DMS153 treated with DMSO at 0.1 percent for 48 hours (cell line): ENCODE data around the gene ZBTB5.
"Not testable (repeated sequence)": the region's sequence is repeated elsewhere in the genome, so short reads cannot be mapped to it uniquely, and the experiment has no call there.

Source experiments
- DNase-seq: peaks from one replicate; lab custom pipeline; 2025; ENCODE audit not compliant: unreplicated experiment; lab: John Stamatoyannopoulos, UW

Gene ZBTB5

DNA sequence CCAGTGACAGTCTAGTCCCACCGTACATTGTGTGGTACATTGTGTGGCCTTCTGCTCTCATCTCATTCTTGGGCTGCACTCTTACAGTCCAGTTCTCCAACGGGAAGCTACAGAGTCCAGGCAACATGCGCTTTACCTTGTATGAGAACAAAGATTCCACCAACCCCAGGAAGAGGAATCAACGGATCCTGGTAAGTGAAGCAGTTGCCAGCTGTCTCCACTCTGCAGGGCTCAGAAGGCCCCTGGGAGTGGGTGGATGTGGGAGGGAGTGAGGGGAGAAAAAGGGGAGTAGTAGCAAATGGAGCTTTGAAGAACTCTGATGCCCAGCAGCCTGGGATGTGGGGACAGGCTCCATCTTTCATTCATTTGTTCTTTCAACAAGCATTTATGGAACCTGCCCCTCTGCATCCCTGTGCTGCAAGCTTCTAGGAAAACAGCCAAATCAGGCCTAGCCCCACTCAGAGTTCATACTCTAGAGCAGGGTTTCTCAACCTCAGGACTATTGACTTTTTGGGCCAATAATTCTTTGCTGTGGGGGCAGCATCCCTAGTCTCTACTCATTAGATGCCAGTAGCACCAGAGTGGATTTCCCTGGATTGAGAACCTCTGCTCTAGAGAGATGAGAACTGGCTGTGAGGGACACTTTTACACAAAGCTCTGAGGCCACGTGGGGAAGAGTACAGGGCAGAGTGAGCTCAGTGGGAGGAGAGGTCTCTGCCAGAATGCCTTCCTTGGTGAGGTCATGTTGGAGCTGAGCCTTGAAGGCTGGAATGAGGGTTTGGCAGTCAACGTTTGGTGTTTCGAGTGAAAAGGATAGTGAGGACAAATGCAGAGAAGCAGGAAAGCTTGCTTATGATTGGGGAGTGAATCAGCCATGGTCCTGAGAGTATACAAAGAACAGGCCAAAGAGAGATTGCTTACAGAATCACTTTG lies 21.6 kb upstream of the ZBTB5 start:
- no peak for DNase-seq

DNA sequence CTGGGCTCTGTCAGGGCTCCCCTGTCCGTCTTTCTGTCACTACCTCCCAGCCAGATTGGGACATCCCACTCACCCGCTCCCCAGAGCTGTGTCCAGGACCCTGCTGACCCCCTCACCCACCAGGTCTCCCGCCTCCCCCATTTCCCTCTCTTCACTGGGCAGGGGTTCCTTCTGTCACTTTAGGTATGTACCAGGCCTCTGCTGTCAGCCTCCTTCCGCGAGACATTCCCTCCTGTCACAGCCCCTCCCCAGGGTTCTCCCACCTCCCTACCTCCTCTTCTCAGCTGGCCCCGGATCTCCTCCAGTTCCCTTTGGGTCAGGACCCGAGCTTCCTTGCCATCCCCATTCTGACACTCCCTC lies 21.0 kb upstream of the ZBTB5 start:
- DNase-seq, result no peak

GRCh38 chr9:37485389-37486255 lies 20.4 kb upstream of the ZBTB5 start, which contains the start of gene POLR1E:
POLR1E (plus strand) TSS chr9:37485948; CDS start chr9:37486048, 100 bp downstream.
- DNase-seq, result peak; percentile 89

- no peak for DNase-seq
Observed at GRCh38 chr9:37480759-37481158, 15.5 kb upstream of the ZBTB5 start.

GRCh38 chr9:37477987-37478619 lies 12.9 kb upstream of the ZBTB5 start:
- DNase-seq, result not testable (repeated sequence)

DNA sequence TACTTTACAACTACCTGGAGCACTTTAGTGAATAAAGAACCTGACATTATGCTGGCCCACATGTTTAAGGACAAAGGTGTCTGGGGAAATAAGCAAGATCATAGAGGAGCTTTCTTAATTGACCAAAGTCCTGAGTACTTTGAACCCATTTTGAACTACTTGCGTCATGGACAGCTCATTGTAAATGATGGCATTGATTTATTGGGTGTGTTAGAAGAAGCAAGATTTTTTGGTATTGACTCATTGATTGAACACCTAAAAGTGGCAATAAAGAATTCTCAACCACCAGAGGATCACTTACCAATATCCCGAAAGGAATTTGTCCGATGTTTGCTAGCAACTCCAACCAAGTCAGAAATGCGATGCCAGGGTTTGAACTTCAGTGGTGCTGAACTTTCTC lies 12.2 kb upstream of the ZBTB5 start:
- not testable (repeated sequence) for DNase-seq

- no peak for DNase-seq
Observed at GRCh38 chr9:37476930-37477329, 11.7 kb upstream of the ZBTB5 start.

DNA sequence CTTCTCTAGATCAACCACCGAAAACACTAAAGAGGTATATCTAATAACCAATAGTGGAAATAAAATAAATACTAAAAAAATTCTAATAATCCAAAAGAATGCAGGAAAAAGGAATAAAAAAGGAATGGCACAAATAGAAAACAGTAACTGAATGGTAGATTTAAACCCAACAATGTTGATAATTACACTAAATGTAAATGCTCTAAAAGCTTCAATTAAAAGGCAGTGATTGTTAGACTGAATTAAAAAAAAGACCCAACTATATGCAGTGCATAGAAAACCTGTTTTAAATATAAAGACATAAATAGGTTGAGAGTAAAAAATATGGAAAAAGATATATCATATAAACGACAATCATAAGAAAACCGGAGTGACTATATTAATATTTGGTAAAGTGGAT lies 9.2 kb upstream of the ZBTB5 start:
- DNase-seq, result no peak

DNA sequence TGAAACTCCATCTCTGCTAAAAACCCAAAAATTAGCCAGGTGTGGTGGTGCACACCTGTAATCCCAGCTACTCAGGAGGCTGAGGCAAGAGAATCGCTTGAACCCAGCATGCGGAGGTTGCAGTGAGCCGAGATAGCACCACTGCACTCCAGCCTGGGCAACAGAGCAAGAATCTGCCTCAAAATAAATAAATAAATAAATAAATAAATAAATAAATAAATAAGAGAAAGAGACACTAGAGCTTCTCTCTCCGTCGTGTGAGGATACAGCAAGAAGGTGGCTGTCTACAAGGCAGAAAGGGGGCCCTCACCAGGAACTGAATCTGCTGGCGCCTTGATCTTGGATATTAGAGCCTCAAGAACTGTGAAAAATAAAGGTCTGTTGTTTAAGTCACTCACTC lies 8.7 kb upstream of the ZBTB5 start:
- DNase-seq, result not testable (repeated sequence)

- DNase-seq, result no peak
Observed at GRCh38 chr9:37471942-37472684, 6.9 kb upstream of the ZBTB5 start.

- DNase-seq, result no peak
Observed at GRCh38 chr9:37468620-37469019, 3.4 kb upstream of the ZBTB5 start.

DNA sequence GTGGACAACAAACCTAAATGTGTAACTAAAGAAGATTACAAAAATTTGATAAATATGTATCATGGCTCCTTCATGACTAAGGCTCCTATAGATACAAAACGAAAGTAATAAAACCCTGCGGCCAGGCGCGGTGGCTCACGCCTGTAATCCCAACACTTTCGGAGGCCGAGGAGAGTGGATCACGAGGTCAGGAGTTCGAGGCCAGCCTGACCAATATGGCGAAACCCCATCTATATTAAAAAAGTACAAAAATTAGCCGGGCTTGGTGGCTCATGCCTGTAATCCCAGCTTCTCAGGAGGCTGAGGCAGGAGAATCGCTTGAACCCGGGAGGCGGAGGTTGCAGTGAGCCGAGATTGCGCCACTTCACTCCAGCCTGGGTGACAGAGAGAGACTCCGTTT lies 2.3 kb upstream of the ZBTB5 start:
- not testable (repeated sequence) for DNase-seq

- DNase-seq, result no peak
Observed at GRCh38 chr9:37466037-37466709, 923 bp upstream of the ZBTB5 start.

DNA sequence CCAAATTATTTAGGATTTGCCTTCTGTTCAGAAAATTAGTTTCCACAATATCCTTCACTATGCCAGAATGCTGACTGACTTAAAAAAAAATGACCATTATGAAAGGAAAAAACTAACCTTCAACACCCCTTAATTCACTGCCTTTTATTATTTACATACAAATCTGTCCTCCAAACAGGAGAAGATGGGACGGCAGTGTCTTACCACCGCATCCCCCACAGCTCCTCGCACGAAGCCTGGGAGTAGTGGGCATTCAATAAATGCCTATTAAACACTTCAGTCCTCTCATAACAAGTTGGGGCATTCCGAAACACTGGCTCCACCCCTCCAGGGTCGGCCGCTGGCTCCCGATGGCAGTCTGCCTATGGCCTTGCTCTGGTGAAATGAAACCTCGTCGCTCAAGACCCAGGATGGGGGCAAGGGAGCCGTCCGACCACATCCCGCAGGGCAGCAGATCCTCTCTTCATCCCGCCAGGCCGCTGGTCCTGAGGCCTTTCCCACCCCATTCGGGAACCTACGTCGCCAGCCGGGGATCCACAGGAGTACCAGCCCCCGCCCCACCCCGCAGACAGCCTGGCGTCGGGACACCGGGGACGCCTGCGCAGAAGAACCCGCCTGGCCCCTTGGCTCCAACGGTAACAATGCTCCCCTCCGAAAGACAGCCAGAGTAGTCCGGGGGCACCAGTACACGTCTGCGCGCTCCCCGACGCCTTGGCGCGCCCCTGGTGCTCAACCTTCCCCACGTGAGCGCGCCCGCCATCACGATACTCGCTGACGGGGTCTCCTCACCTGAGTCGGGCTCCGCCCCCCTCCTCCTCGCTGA lies 613 bp downstream of the ZBTB5 start:
- DNase-seq, result peak; percentile 67

DNA sequence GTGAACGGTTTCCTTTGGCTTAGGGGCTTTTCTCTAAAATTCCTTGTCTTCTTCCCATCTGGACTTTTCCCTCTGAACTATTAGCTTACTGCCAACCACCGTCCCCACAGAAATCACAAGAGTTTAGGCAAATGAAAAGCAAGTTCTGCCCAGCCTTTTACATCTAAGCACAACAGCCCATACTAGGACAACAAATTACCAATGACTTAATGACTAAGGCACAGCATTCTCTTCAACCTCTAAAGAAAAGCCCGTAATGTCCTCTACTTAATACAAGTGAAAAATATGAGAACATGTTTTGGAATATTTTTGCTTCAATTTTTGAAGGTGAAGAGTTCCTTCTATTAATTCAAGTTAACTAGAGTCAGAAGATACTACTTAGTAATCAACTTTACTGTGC lies 1.2 kb downstream of the ZBTB5 start:
- DNase-seq, result no peak

DNA sequence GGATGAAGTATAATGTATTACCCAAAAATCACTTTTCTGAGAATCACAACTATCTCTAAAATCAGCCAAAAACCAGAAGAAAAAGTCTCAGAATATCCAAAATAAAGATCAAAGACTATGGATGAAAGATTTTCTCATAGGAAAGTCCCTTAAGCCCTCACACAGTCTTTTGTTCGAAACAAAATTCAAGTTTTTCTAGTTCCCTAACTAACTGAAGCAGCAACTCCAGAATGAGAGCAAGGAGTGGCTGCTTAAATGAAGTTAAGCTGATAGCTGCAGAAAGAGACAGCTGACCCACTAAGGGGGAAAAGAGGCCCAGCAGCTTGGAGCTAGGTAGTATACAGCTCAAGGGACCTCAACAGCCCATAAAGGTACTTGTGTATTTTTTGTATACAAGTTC lies 8.4 kb downstream of the ZBTB5 start:
- no peak for DNase-seq

- no peak for DNase-seq
Observed at GRCh38 chr9:37455884-37456647, 9.2 kb downstream of the ZBTB5 start.

DNA sequence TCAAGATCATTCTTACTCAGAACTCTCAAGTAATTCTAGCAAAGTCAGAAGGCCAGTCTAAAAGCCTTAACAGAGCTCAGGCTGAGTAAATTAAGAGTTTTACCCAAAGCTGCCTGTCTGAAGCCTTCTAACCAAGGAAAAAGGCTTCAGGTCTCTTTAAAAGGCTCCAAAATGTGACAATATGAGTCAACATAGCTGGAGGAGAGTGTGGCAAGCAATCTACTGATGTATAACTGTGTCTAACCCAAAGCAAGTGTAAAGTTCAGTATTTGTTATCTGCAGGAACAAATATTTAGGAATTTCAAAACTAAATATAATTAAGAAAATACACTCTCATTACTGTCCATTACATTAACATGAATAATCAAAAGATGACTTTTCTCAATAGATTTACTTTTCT lies 11.0 kb downstream of the ZBTB5 start:
- no peak for DNase-seq

DNA sequence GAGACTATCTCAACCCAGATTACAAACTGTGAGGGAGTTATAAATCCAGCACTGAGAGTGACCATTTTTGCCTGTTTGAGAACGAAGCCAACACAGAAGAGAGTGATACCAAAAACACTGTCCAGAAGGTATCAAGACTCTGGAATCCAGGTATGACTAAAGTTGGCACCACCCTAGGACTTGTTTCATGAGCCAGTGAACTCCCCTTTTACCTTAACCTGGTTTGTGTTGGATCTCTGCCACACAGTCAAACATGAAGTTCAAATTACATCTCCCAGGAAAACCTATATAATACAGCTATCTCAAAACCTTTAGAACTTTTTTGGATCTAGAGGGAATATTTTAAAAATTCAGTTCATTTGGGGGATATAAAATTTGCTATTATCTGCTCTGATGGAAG lies 11.4 kb downstream of the ZBTB5 start:
- no peak for DNase-seq
